NCI-H524 (cell line): Measurements from ENCODE around the gene RIMS1.

Experiments used
- DNase-seq, 2 experiments: peaks; one replicate each; lab custom pipeline; 2025; lab: John Stamatoyannopoulos, UW

RIMS1 gene

DNA sequence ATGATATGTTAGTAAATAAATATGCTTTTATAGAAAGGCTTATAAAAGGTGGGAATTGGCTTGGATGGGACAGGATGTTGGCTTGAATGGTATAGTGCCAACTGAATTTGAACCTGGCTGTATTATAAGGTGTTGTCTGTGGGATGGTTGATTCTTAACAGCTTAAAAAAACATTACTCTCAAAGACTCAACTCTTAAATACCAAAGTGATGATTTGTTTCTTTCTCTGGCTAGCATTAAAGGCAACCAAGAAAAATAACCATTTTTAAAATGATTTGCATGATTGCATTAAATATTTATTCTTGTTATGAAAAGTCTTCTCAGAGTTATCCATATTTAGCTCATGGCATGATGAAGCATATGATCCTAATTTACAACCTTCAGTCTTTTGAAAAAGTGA, 216.2 kb downstream of the RIMS1 start:
- no peak for DNase-seq

DNA sequence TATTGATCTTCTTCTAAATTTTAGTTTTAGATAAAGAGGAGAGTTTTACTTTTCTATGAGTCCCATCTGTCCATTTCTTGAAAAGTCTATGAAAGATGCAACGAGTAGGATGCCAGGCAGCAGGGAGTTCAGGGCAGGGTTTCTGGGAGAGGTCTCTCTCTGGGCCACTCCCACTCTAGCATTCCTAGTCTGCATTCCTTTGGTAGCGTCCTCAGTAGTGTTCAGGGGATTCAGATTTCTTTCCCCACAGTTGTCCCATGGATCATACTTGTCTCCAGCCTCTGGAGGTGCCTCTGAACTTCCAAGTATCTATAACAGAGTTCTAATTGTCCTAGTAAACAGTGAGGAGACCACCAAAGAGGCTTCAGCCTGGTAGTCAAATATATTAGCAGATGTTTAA, 225.3 kb downstream of the RIMS1 start:
- DNase-seq = no peak

DNA sequence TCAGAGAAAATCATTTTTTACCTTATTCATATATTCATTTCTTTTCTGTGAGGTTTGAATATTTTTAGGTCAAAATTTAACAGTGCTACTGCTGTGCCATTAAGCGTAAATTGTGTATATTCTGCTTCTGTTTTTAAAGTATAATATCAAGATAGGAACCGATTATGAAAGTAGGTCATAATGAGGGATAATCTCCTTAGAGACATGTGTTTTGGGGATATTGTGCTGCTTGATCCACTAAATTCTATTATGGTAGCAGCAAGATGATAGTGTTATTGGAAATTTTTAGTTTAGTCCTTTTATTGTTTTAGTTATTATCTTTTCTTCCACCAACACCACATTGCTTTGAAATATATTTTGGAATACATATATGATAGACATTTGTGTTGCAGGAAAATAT, 244.0 kb downstream of the RIMS1 start:
- peak in 1 of 2 experiments; percentile 36 for DNase-seq

DNA sequence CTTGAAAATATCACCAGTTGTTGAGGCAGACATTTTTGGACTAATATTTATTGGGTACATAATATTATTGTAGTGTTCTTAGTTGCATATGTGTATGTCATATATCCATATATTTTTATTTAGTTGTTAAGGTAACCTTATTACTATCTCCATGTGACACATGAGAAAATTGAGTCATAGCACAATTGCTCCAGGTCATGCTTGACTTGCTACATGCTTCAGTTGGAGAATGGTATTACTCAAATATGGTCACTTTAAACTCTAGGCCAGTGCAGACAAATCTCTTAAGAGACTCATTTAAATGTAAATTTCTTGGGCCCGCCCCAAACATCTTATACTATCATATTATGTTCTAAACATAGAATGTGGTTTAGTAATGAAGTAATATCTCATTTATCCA, 246.1 kb downstream of the RIMS1 start:
- no peak for DNase-seq

DNA sequence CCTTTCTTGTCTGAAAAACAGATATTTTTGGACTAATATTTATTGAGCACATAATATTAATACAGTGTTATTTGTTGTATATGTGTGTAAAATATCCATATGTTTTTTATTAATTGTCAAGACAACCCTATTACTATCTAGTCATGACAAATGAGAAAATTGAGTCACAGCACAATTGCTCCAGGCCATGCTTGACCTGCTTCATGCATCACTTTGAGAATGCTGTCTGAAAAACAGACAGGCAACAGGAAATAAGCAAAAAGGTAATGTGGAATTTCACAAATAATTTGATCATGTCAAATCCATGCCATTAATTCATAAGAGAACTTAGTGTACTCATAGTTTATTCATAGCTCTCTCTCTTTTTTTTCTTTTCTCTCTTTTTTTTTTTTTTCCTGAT, 246.5 kb downstream of the RIMS1 start:
- DNase-seq = no peak

DNA sequence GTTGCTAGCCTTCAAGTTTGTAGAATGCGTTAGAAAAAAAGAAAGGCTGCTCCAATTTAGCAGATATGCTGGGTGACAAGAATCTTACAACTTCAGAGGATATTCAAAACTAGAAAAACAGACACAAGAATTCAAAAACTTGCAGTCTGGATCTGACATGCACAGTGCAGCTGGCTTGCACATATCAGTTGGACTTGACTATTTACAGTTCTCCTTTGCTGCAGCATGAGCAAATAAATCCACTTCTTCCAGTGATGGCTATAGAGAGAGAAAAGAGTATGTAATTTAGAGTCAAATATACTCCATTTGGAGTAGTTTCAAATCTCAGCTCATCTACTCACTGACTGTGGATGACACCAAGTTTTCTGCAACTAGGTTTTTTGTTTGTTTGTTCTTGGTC, 247.0 kb downstream of the RIMS1 start:
- DNase-seq = no peak

DNA sequence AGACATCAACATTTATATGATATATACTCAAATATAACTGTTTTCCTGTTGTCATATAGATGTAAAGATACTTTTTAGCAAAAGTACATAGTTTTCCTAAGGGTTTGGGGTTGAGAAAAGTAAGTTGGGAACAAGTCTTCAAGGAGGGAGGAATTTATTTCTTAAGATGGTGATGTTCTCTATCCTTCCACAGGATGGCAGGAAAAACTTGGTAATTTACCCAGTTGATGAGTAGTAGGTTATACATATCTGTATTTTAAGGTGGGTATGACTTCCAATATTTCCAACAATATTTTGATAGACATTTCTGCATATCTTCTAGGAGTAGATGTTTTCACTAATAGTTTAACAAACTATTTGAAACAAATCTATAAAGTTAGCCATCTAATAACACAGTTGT, 254.4 kb downstream of the RIMS1 start:
- DNase-seq = peak in 1 of 2 experiments; percentile 6

DNA sequence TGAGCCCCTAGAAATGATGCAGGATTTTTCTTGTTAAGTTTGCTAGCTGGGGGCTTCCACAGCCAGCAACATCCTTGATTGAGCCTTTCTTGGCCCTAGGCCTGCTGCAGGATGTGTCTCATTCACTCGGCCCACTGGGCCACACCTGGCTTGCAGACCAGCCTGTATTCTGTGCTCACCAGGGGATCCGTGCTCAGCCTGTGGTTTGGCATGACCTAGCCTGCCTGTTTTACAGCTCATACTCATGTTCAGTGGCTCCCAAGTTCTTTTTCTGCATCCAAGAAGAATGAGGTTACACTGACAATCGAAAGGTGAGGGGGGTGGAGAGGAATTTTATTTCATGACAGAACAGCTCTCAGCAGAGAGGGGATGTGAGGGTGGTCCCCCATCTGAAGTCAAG, 263.4 kb downstream of the RIMS1 start:
- no peak for DNase-seq

DNA sequence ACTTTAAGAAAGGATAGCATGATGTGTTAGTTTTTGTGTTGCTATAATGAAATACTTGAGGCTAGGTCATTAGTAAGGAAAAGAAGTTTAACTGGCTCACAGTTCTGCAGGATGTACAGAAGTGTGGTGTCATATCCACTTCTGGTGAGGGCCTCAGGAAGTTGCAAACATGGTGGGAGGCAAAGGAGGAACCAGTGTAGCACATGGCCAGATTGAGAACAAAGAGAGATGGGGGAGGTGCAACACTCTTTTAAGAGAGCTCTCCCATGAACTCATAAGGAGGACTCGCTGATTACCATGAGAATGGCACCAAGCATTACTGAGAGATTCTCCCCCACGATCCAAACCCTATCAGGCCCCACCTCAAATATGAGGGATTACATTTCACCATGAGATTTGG, 265.4 kb downstream of the RIMS1 start:
- DNase-seq = no peak

DNA sequence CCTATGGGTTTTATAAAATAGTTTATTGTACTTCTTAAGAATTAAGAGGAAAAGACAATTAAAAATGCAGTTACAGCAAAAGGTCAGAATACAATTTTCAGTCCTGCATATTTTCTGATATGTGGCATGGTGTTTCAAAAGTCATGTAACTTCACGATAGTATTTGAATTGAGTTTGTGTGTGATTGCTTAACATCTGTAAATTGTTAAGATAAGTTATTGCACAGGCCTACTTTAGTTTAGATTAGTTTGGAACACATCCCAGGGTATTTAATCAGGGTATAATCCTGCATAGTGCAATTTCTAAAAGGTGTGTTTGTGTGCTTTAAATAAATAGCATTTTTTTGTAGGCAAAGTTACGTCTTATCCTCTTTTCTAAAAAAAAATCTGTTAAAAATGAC, 289.6 kb downstream of the RIMS1 start:
- DNase-seq = no peak

DNA sequence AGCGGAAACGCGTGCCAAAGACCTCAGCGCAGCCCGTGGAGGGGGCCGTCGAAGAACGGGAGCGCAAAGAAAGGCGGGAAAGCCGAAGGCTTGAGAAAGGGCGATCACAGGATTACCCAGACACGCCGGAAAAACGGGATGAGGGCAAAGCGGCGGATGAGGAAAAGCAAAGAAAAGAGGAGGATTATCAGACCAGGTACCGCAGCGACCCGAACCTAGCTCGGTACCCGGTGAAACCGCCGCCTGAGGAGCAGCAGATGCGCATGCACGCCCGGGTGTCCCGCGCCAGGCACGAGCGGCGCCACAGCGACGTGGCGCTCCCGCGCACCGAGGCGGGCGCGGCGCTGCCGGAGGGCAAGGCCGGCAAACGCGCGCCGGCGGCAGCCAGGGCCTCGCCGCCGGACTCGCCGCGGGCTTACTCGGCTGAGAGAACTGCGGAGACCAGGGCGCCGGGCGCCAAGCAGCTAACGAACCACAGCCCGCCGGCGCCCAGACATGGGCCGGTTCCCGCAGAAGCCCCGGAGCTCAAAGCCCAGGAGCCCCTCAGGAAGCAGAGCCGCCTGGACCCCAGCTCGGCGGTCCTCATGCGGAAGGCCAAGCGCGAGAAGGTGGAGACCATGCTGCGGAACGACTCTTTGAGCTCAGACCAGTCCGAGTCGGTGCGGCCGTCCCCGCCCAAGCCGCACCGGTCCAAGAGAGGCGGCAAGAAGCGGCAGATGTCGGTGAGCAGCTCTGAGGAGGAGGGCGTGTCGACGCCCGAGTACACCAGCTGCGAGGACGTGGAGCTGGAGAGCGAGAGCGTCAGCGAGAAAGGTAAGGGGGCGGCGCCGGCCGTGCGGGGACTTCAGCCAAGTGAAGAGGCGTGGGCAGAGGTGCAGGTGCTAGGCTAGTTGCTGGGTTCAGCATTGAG, 296.2 kb downstream of the RIMS1 start:
- DNase-seq = peak; percentile 54 to 86

DNA sequence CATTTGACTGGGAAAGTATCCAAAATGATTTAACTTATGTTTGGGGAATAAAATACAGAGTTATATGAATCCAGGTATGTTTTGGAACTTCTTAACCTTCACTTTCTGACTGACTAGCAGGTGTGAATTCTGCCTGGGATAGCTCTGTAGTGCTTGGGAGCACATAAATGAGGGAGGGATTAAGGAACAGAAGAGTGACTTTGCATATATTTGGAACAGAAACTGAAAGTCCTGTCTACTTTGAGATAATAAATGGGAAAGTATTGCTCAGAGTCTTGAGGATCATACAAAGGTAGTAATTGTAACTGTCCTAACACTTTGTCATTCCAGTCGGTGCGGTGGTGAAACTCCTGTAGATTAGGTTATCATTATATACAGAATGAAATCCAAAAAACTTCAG, 317.6 kb downstream of the RIMS1 start:
- DNase-seq = no peak

DNA sequence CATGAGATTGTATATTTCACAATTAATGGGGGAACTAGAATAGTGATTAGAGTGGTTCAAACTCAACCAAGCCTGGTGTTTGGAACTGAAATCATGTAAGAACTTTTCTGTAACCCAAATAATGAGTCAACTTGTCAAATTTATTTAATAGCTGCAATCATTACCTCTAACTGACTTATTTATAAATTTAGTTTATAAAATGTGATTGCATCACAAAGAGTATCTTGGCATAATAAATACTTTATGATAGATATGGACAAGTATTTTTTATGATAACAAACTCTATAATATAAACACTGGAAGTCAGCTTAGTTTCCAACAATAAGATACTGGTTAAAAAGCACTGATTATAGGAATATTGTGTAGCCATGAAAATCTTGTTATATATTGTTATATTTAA, 319.1 kb downstream of the RIMS1 start:
- no peak for DNase-seq

DNA sequence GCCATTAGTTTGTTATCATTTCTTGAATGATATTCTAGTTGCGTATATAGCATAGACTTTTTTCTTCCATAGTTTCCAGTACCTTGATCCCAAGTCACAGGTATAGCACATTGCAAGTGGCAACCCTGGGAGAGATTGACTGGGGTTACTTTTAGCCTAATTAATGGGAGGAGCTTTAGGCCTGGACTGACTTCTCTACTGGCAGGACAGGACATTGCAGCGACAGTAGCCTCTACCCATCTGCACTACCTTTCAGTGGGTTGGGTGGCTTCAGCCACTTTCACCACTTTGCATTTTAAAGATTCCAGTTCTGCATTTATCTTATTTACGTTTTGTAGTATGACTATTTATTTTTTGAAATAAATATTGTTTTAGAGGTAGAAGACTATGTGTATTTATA, 320.3 kb downstream of the RIMS1 start:
- DNase-seq = no peak

DNA sequence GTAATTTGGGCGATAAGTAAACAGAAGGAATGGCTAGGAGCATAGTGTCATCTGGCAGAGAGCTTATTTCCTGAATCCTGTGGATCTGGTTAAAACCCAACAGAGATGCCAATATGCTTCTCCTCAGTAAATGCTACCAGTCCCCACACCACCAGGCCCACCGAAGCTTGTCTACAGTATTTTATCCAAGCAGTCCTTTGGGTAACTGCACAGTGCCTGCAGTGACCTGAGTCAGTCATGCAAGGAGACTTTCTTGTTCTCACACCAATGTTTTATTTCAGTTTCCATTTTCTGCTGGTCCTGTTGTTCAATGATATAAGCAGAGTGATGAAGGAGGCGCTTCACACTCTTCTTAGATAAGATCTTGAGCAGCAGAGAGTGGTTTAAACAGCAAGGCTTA, 326.3 kb downstream of the RIMS1 start:
- peak in 1 of 2 experiments; percentile 22 for DNase-seq

DNA sequence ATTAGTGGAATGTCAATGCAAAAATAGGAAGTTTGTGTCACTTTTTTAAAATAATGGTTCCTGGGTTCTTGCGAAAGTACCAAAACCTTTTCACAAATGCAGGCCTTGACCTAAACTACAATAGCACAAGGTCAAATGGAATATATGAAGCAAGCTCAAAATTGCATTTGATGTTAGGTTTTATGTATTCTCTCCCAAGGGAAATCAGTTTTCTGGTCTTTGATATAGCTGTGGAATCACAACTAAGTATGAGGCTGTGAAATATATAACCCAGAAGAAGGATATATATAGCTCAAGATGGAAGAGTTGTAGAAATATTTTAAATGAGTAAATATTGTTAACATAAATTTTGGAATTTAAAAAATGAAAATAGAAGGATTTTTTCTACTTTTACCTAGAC, 327.3 kb downstream of the RIMS1 start:
- no peak for DNase-seq

DNA sequence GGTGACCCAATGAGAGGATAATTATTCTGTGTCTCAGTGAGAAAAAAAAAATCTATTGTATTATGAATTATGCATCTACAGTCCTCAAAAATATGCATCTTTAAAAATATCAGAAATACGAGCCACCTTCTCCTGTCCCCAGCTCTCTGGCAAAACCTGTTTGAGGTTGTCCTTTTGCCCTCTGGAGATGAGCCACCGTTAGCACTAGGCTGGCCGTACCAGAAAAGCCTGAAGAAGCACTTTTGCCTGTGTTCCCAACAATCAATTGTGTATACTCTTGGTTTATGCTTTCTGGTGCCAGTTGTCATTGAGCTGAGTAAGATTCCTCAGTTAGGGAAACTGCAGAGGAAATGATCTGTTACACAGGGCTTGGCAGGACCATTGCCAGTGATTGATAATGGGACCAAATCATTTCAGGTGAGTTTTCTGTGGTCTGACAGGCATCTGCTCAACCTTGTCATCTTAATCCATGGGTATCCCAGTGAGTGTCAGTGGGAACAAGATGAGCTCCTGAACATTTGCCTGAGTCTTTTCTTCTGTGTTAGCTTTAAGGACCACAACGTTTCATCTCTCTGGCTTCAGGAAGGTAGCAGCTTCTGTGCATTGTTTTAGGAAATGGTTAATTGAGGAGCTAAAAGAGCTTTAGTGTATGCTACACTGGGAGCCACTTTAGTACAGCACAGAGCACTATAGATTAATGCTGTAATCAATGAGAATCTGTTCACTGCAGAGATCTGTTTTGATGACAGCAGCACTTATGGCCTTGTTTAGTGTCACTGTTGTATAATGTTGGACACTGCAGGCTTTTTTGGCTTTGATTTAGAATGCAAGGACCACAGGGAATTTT, 330.1 kb downstream of the RIMS1 start:
- DNase-seq = no peak

DNA sequence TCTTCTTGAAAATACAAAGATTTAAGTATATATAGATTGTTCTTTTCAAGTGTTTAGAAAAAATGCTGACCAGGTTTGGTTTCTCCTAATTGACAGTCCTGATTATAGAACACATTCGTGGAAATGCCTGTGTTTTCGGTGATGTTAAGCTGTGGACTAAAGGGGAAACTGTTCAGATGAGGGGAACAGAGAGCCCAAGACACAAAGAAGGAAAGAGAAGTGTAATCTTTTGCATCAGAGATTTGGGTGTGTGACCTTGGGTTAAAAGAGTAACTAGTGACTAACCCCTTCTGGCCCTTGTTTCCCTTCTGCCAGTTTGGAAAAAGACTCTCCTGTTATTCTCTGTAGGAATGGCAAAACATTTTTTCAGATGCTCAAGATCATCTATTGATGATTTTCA, 331.3 kb downstream of the RIMS1 start:
- no peak for DNase-seq

DNA sequence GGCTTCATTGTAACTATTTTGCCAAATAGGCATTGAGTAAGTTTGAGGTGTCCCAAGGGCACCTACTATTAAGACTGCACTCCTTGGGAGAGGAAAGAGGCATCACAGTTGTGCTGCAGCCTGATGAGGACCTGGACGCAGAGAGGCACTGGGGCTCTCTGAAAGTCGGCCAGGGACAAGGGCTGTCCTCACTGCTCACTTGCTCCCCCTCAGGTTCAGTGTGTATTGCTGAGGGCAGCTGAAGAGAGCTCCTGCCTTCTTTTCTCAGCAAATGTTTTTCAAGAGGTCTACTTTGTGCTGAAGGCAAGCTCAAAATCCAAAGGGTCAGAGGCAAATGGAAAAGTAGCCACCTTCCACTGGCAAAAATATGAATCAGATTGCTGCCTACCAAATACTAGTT, 331.8 kb downstream of the RIMS1 start:
- peak; percentile 16 to 49 for DNase-seq

DNA sequence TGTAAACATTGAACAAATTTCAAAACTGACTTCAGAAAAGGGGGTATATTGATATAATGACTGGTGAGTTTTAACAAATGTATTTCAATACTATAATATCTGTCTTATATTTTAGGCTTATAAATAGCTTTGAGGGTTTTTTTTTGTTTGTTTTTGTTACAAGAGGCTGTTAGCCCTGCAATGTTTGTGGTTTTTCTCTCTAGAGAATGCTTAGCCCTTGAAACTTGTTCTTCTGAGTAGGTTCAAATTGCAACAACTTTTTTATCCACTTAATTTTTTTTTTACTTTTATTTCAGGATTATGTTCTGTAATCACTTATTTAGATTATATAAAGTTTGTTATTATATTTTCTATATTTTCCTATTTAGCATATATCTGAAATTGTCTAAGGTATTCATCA, 333.2 kb downstream of the RIMS1 start:
- no peak for DNase-seq

DNA sequence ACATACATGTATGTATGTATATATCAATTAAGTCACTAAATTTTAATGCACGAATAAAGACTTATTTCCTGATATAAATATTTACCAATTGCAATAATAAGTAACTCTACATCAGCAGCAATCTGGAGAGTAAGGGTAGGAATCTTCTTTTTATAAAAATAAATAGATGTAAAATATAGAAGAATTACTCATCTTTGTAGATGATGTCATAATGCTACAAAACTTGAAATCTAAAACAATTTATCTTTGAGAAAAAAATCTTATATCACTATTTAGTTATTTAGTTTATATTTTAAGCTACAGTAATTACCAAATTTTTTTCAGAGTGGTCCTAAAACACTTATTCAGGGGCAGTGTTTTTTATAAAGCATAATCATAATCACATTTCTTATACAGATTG, 351.7 kb downstream of the RIMS1 start:
- DNase-seq = no peak

DNA sequence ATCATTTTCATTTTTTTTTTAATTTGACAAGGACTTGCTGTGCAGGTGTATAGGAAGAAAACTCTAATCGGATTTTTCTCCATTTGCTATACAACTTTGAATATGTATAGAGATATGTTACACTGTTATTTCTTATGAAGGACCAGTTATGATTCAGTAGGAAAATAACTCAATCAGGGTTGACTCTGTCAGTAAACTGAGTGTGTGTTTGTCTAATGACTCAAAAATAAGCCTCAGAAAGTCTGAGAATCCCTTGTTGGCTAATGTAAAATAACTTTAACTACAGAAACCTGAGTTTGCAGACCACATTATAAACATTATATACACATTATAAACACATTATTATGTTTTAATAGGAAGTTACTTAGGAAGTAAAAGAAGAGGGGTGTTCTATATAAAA, 352.6 kb downstream of the RIMS1 start:
- no peak for DNase-seq

DNA sequence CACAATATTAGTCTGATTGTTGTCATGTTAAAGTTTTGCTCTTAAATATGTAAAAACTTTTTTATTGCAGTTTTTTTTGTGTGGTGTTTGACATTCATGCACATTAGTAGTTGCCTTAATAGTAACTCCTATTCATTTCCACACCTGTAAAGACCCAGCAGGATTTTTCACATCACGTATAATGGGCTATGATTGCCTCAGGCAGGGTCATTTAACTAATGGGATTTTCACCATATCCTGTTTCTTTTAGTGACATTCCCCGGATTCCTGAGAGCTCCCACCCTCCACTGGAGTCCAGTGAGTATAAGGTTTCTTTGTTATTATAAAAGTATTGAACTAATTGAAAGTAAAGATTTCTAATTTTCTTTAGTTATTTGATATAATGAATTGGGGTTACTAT, 359.2 kb downstream of the RIMS1 start:
- no peak for DNase-seq
